Mesenchymal stem cell (in vitro differentiated cells and primary cell): ENCODE data around the gene EGFLAM.
A peak's percentile ranks its signal among the peaks of the same experiment; 100 is the strongest.

Experiments
- DNase-seq: peaks from one replicate; pipeline ENCODE4 v3.0.0-alpha.2; 2013
- H2AFZ ChIP-seq: one replicate; pipeline ENCODE4 v1.6.1; 2013; ENCODE audit warnings: low read depth, mild to moderate bottlenecking, control low read depth, inconsistent platforms, low read length, moderate library complexity
- H2AK5ac ChIP-seq: 2 replicates; pipeline ENCODE4 v1.6.1; 2013; ENCODE audit warnings: low read length, moderate library complexity, mild to moderate bottlenecking, inconsistent platforms; ENCODE audit not compliant: severe bottlenecking
- H2BK120ac ChIP-seq: one replicate; pipeline ENCODE4 v1.6.1; 2013; ENCODE audit warnings: low read depth, mild to moderate bottlenecking, inconsistent platforms, low read length, moderate library complexity
- H2BK12ac ChIP-seq, 2 experiments: one replicate each; pipeline ENCODE4 v1.6.1; 2013; ENCODE audit warnings: inconsistent platforms in 2 of 2, low read length in 2 of 2, mild to moderate bottlenecking in 2 of 2, moderate library complexity in 2 of 2, control low read depth in 1 of 2
- H2BK15ac ChIP-seq: one replicate; pipeline ENCODE4 v1.6.1; 2013; ENCODE audit warnings: mild to moderate bottlenecking, low read depth, inconsistent platforms; ENCODE audit not compliant: poor library complexity, severe bottlenecking
- H2BK5ac ChIP-seq: 2 replicates; pipeline ENCODE4 v1.6.1; 2013; ENCODE audit warnings: low read depth, mild to moderate bottlenecking, low read length, control low read depth, inconsistent platforms; ENCODE audit not compliant: poor library complexity, severe bottlenecking
- H3K14ac ChIP-seq, 2 experiments: one replicate each; pipeline ENCODE4 v1.6.1; 2013; ENCODE audit warnings: inconsistent platforms in 2 of 2, low read length in 2 of 2, control low read depth in 1 of 2, mild to moderate bottlenecking in 1 of 2, moderate library complexity in 1 of 2
- H3K18ac ChIP-seq, 2 experiments: one replicate each; pipeline ENCODE4 v1.6.1; 2013; ENCODE audit warnings: inconsistent platforms in 2 of 2, low read length in 2 of 2, control low read depth in 1 of 2, low read depth in 1 of 2, mild to moderate bottlenecking in 1 of 2
- H3K23ac ChIP-seq, 2 experiments: one replicate each; pipeline ENCODE4 v1.6.1; 2013; ENCODE audit warnings: inconsistent platforms in 2 of 2, low read length in 2 of 2, mild to moderate bottlenecking in 2 of 2, moderate library complexity in 2 of 2, control low read depth in 1 of 2
- H3K27ac ChIP-seq: 2 replicates; pipeline ENCODE4 v1.5.1; 2013; ENCODE audit warnings: mild to moderate bottlenecking, moderate library complexity, low read length, control low read depth, inconsistent platforms; ENCODE audit not compliant: poor library complexity, severe bottlenecking
- H3K27me3 ChIP-seq, 2 experiments: 2 replicates each; pipeline versions ENCODE4 v1.6.1 to v1.7.0; 2013; ENCODE audit warnings: low read length in 2 of 2, mild to moderate bottlenecking in 2 of 2, moderate library complexity in 2 of 2, control low read depth in 1 of 2, inconsistent platforms in 1 of 2; ENCODE audit not compliant: control insufficient read depth in 1 of 2, insufficient read depth in 1 of 2
- H3K36me3 ChIP-seq, 2 experiments: 2 replicates each; pipeline versions ENCODE4 v1.6.1 to v1.7.0; 2013; ENCODE audit warnings: low read length in 2 of 2, control low read depth in 1 of 2, inconsistent platforms in 1 of 2, low read depth in 1 of 2, mild to moderate bottlenecking in 1 of 2; ENCODE audit not compliant: insufficient read depth in 2 of 2, control insufficient read depth in 1 of 2
- H3K4ac ChIP-seq, 2 experiments: one replicate each; pipeline ENCODE4 v1.6.1; 2013; ENCODE audit warnings: inconsistent platforms in 2 of 2, low read length in 2 of 2, mild to moderate bottlenecking in 2 of 2, moderate library complexity in 2 of 2, control low read depth in 1 of 2, low read depth in 1 of 2
- H3K4me1 ChIP-seq: 2 replicates; pipeline ENCODE4 v1.6.1; 2013; ENCODE audit warnings: low read depth, low read length, control low read depth; ENCODE audit not compliant: control insufficient read depth, insufficient read depth
- H3K4me2 ChIP-seq: 2 replicates; pipeline ENCODE4 v1.6.1; 2013; ENCODE audit warnings: low read length, mild to moderate bottlenecking, inconsistent platforms; ENCODE audit not compliant: poor library complexity, severe bottlenecking
- H3K4me3 ChIP-seq, 2 experiments: 2 replicates each; pipeline versions ENCODE4 v1.5.1 to v1.7.0; 2013; ENCODE audit warnings: low read length in 2 of 2, mild to moderate bottlenecking in 2 of 2, control low read depth in 1 of 2, low read depth in 1 of 2; ENCODE audit not compliant: insufficient read depth in 1 of 2
- H3K79me1 ChIP-seq: replicated peaks from 2 replicates; pipeline ENCODE4 v1.6.1; 2013; ENCODE audit warnings: mild to moderate bottlenecking, control low read depth, low read length, inconsistent platforms; ENCODE audit not compliant: poor library complexity, severe bottlenecking
- H3K9ac ChIP-seq: 2 replicates; pipeline ENCODE4 v1.7.0; 2013; ENCODE audit warnings: mild to moderate bottlenecking, low read length, moderate library complexity
- H3K9me3 ChIP-seq: 2 replicates; pipeline ENCODE4 v1.7.0; 2013; ENCODE audit warnings: mild to moderate bottlenecking, low read length; ENCODE audit not compliant: control insufficient read depth
- H4K8ac ChIP-seq: one replicate; pipeline ENCODE4 v1.6.1; 2013; ENCODE audit warnings: inconsistent platforms, mild to moderate bottlenecking, low read length, moderate library complexity
- H4K91ac ChIP-seq: one replicate; pipeline ENCODE4 v1.6.1; 2013; ENCODE audit warnings: mild to moderate bottlenecking, low read length, inconsistent platforms
- WGBS: methylation state at CpG from one replicate; pipeline ENCODE4 v1.1.7; 2013; ENCODE audit warnings: mixed read lengths; 5-methylcytosine and 5-hydroxymethylcytosine counted together

EGFLAM gene

DNA sequence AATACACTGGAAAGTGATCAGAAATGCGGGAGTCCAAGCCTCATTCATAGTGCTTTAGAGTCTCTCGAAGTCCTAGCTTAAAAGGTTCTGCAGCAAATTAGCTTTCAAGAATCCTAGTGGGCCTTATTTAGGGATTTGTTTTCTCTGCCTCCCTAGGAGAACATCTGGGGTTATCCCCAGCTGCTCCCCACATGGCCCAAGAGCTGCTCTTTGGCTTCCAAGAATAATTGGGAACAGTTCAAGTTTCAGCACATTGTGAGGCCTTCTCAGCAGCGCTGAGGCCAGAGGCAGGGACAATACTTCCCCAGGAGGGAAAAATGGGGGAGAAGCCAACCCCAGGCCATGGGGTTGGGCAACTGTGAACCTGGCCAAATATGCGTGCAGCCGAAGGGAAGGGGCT, 189.4 kb downstream of the EGFLAM start:
- no peak overlapping the region for H3K14ac ChIP-seq
- no peak overlapping the region for H4K91ac ChIP-seq
- H2BK15ac ChIP-seq: no peak overlapping the region
- no peak overlapping the region for H2AFZ ChIP-seq
- no peak overlapping the region for H3K4ac ChIP-seq
- no peak overlapping the region for H4K8ac ChIP-seq
- H3K18ac ChIP-seq: no peak overlapping the region
- H3K36me3 ChIP-seq: peaks cover 0 to 12% of the 10 kb centered on the region in 2 experiments
- no peak overlapping the region for H3K9ac ChIP-seq
- DNase-seq: no peak
- H3K27me3 ChIP-seq: no peaks in the 10 kb centered on the region
- H3K4me2 ChIP-seq: no peak overlapping the region
- H2AK5ac ChIP-seq: no peak overlapping the region
- no peak overlapping the region for H2BK12ac ChIP-seq
- H3K4me3 ChIP-seq: no peak overlapping the region
- H2BK5ac ChIP-seq: no peak overlapping the region
- H3K4me1 ChIP-seq: peaks cover 2% of the 10 kb centered on the region
- WGBS: 82% methylated on average over 5 of the region's 5 CpGs
- no peaks in the 10 kb centered on the region for H3K79me1 ChIP-seq
- H2BK120ac ChIP-seq: no peak overlapping the region
- H3K27ac ChIP-seq: no peak overlapping the region
- no peaks in the 10 kb centered on the region for H3K9me3 ChIP-seq
- H3K23ac ChIP-seq: no peak overlapping the region

DNA sequence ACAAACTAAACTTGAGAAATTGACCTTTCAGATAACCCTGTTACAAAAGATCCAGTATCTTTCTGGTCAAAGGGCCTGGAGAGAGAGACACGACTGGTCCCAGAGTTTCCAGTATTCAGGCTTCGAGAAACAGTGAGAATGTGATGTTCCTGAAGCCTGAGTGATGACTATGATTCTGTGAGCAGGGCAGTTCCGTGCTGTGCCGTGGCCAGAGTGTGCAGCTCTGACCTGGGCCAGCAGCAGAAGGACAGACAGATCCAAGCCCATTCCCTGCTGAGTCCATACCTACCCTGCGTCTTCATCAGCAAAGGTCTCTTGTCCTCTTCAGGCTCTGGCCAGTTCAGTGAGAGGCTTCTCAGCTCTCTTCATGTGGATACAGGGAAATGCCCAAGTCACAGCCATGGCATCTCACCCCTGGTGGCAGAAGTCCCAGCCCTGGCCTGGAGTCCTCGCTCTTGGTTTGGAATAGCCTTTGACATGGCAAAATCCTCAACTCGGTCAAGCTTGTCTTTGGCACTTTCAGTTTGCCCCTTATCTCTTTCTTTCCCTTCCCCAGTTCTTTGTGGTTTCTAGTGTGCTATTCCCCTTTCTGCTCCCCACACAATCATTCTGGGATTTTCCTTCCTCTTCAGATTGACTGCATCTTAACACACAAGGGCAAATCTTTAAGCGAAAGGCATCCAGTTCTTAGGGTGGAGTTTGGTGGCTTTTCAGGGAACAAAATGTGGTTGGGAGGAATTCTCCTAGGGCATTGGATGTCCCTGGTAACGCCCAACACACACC, 190.4 kb downstream of the EGFLAM start:
- peak; percentile 44 for DNase-seq
- no peak overlapping the region for H3K4me3 ChIP-seq
- H3K27me3 ChIP-seq: peaks cover 0 to 4% of the 10 kb centered on the region in 2 experiments
- H2AK5ac ChIP-seq: no peak overlapping the region
- H2AFZ ChIP-seq: no peak overlapping the region
- no peak overlapping the region for H3K27ac ChIP-seq
- 91% methylated on average over 9 of the region's 9 CpGs for WGBS
- H2BK15ac ChIP-seq: no peak overlapping the region
- H3K79me1 ChIP-seq: no peaks in the 10 kb centered on the region
- no peak overlapping the region for H3K4ac ChIP-seq
- no peak overlapping the region for H2BK5ac ChIP-seq
- H4K91ac ChIP-seq: no peak overlapping the region
- H3K4me2 ChIP-seq: no peak overlapping the region
- peak overlapping the region; percentile 51 for H4K8ac ChIP-seq
- H3K18ac ChIP-seq: peak overlapping the region; percentile 67 to 82
- peaks cover 2% of the 10 kb centered on the region for H3K4me1 ChIP-seq
- peak overlapping the region; percentile 28 to 79 for H2BK12ac ChIP-seq
- H3K9me3 ChIP-seq: no peaks in the 10 kb centered on the region
- H2BK120ac ChIP-seq: no peak overlapping the region
- H3K14ac ChIP-seq: no peak overlapping the region
- H3K36me3 ChIP-seq: peaks cover 0 to 18% of the 10 kb centered on the region in 2 experiments
- peak overlapping the region; percentile 2 for H3K9ac ChIP-seq
- no peak overlapping the region for H3K23ac ChIP-seq

DNA sequence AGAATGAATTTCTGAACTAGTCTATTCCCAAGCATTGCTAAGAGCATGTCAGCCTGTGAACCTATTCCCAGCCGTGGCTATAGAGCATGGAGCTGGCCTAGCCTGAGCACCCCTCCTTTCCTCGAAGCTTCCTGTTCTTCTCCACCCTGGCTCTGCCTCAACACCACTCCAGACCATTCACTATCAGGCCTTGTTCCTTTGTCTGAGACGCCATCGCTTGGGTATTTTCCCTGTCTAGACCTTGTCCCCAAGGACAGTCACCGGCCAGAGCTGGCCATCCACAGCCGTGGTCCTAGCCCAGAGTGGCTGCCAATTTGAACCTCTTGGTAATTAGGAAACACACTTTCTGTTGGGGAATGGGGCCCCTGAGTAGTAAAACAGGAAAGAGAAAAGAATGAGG, 192.3 kb downstream of the EGFLAM start:
- Histone ChIP-seq H3K14ac (no peak overlapping the region), H2BK15ac (no peak overlapping the region), H3K4ac (no peak overlapping the region), H3K23ac (no peak overlapping the region), H3K9me3 (no peaks in the 10 kb centered on the region), H3K27ac (no peak overlapping the region), H2BK5ac (no peak overlapping the region), H3K9ac (no peak overlapping the region), H2BK120ac (no peak overlapping the region), H3K18ac (no peak overlapping the region), H2AFZ (no peak overlapping the region), H4K91ac (no peak overlapping the region), H3K4me1 (peaks cover 4% of the 10 kb centered on the region), H3K4me2 (no peak overlapping the region), H3K27me3 (peaks cover 0 to 4% of the 10 kb centered on the region in 2 experiments), H3K79me1 (no peaks in the 10 kb centered on the region), H2AK5ac (no peak overlapping the region), H2BK12ac (peak overlapping the region in 1 of 2 experiments; percentile 47), H3K36me3 (peaks cover 0 to 18% of the 10 kb centered on the region in 2 experiments), H4K8ac (no peak overlapping the region), H3K4me3 (peak overlapping the region in 1 of 2 experiments; percentile 8)
- WGBS: 97% methylated on average over 6 of the region's 6 CpGs
- no peak for DNase-seq

DNA sequence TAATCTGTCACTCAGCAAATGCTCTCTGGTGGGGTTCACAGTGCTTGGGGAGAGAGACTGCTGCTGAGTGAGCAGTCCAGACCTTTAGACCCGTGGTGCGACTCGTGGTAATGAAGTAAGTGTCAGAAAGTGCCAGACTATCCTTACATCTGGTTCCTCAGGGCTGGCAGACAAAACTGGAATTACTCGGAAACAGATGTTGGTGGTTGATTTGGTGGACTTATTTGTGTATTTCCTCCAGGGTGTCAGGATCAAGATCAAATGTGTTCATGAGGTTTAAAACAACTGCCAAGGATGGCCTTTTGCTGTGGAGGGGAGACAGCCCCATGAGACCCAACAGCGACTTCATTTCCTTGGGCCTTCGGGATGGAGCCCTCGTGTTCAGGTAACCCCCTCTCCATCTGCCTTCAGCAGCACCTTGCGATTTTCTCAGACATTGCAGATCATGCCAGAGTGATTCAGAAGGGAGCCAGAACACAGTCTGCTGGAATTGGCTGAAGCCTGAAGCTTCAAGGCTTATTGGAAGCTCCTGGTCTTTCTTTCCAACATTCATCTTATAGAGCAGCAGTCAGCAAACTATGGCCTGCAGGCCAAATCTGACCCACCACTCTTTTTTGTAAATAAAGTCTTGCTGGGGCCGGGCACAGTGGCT, 192.8 kb downstream of the EGFLAM start:
- peak overlapping the region; percentile 10 for H2AK5ac ChIP-seq
- peaks cover 0 to 4% of the 10 kb centered on the region in 2 experiments for H3K27me3 ChIP-seq
- no peak overlapping the region for H3K4me2 ChIP-seq
- no peak overlapping the region for H2BK15ac ChIP-seq
- H2AFZ ChIP-seq: no peak overlapping the region
- H3K36me3 ChIP-seq: peaks cover 0 to 18% of the 10 kb centered on the region in 2 experiments
- H3K9ac ChIP-seq: no peak overlapping the region
- peaks cover 5% of the 10 kb centered on the region for H3K4me1 ChIP-seq
- no peaks in the 10 kb centered on the region for H3K9me3 ChIP-seq
- H3K79me1 ChIP-seq: no peaks in the 10 kb centered on the region
- H3K27ac ChIP-seq: no peak overlapping the region
- 94% methylated on average over 9 of the region's 9 CpGs for WGBS
- no peak overlapping the region for H3K14ac ChIP-seq
- no peak overlapping the region for H3K23ac ChIP-seq
- no peak overlapping the region for H2BK120ac ChIP-seq
- DNase-seq: no peak
- no peak overlapping the region for H4K8ac ChIP-seq
- H4K91ac ChIP-seq: no peak overlapping the region
- H3K18ac ChIP-seq: no peak overlapping the region
- H3K4me3 ChIP-seq: peak overlapping the region in 1 of 2 experiments; percentile 8
- no peak overlapping the region for H2BK12ac ChIP-seq
- peak overlapping the region in 1 of 2 experiments; percentile 82 for H3K4ac ChIP-seq
- no peak overlapping the region for H2BK5ac ChIP-seq
